A673 (cell line): ENCODE measurements around the gene RBAK.

Experiments used
- CTCF ChIP-seq: fragments of 300-800, 200-600 bp; sonication (generic); conservative IDR thresholded peaks from 2 replicates; pipeline ENCODE4 v1.5.1; 2017; ENCODE audit warnings: low read depth, mild to moderate bottlenecking, antibody characterized with exemption, low read length, moderate library complexity, mixed read lengths
- EZH2 ChIP-seq: fragments of 200-600 bp; sonication (generic); IDR thresholded peaks from 2 replicates; pipeline ENCODE4 v1.6.1; 2017; ENCODE audit warnings: borderline replicate concordance, low read depth, mild to moderate bottlenecking, mixed read lengths, antibody characterized with exemption, low read length; ENCODE audit not compliant: poor library complexity, severe bottlenecking

- TF ChIP-seq EZH2 (no peak), CTCF (no peak)
Measured at GRCh38 chr7:5041047-5041446, 4.6 kb upstream of the RBAK start.
